NCI-H2029 (cell line): Measurements from ENCODE around the gene TMPRSS15.

ENCODE experiments used
- DNase-seq: peaks from one replicate; lab custom pipeline; 2025; lab: John Stamatoyannopoulos, UW

Gene TMPRSS15

GRCh38 chr21:18349468-18349867 is 54.1 kb downstream of the TMPRSS15 start:
- no peak for DNase-seq

- DNase-seq = no peak
Measured at GRCh38 chr21:18340387-18340942, 63.1 kb downstream of the TMPRSS15 start.

GRCh38 chr21:18335651-18336236 is 67.8 kb downstream of the TMPRSS15 start:
- DNase-seq = no peak

GRCh38 chr21:18334066-18334465 is 69.5 kb downstream of the TMPRSS15 start:
- DNase-seq = no peak

GRCh38 chr21:18318156-18318555 is 85.4 kb downstream of the TMPRSS15 start:
- no peak for DNase-seq

GRCh38 chr21:18298228-18298627 is 105.4 kb downstream of the TMPRSS15 start:
- no peak for DNase-seq

- no peak for DNase-seq
Measured at GRCh38 chr21:18294100-18294499, 109.5 kb downstream of the TMPRSS15 start.

- no peak for DNase-seq
Measured at GRCh38 chr21:18289876-18290275, 113.7 kb downstream of the TMPRSS15 start.

GRCh38 chr21:18285379-18285778 is 118.2 kb downstream of the TMPRSS15 start:
- no peak for DNase-seq

- no peak for DNase-seq
Measured at GRCh38 chr21:18275781-18276180, 127.8 kb downstream of the TMPRSS15 start.

- DNase-seq = no peak
Measured at GRCh38 chr21:18274370-18274769, 129.2 kb downstream of the TMPRSS15 start.

- DNase-seq = no peak
Measured at GRCh38 chr21:18273400-18273799, 130.2 kb downstream of the TMPRSS15 start.

GRCh38 chr21:18269856-18270255 is 133.7 kb downstream of the TMPRSS15 start:
- DNase-seq = no peak

GRCh38 chr21:18268906-18269305 is 134.7 kb downstream of the TMPRSS15 start:
- no peak for DNase-seq

GRCh38 chr21:18267496-18267895 is 136.1 kb downstream of the TMPRSS15 start:
- no peak for DNase-seq

- DNase-seq = no peak
Measured at GRCh38 chr21:18265944-18266343, 137.6 kb downstream of the TMPRSS15 start.

- DNase-seq = no peak
Measured at GRCh38 chr21:18253799-18254198, 149.8 kb downstream of the TMPRSS15 start.

GRCh38 chr21:18253221-18253620 is 150.4 kb downstream of the TMPRSS15 start:
- no peak for DNase-seq

- no peak for DNase-seq
Measured at GRCh38 chr21:18252680-18253079, 150.9 kb downstream of the TMPRSS15 start.

GRCh38 chr21:18252256-18252655 is 151.3 kb downstream of the TMPRSS15 start:
- DNase-seq = no peak

- no peak for DNase-seq
Measured at GRCh38 chr21:18251065-18251464, 152.5 kb downstream of the TMPRSS15 start.

- no peak for DNase-seq
Measured at GRCh38 chr21:18249672-18250071, 153.9 kb downstream of the TMPRSS15 start.

GRCh38 chr21:18248171-18248570 is 155.4 kb downstream of the TMPRSS15 start:
- DNase-seq = no peak

- DNase-seq = no peak
Measured at GRCh38 chr21:18245464-18245967, 158.1 kb downstream of the TMPRSS15 start.
